HepG2 (cell line): Measurements from ENCODE around the gene NUAK2. TPM values are rescaled to one million over a fixed set of nuclear protein-coding genes. Genes with fewer than 3 reads are reported as not detected.

Experiments
- ARHGAP35 ChIP-seq: sonication (generic); formaldehyde crosslinking; IDR thresholded peaks from 2 replicates; pipeline ENCODE4 v1.9.0; 2022; ENCODE audit warnings: mild to moderate bottlenecking, inconsistent platforms, moderate library complexity, missing genetic modification reagents, borderline replicate concordance
- CC2D1A ChIP-seq: sonication (generic); formaldehyde crosslinking; IDR thresholded peaks from 2 replicates; pipeline ENCODE4 v1.8.1; 2023; ENCODE audit warnings: mild to moderate bottlenecking, missing genetic modification reagents
- FOXC1 ChIP-seq: sonication (generic); formaldehyde crosslinking; IDR thresholded peaks from 2 replicates; pipeline ENCODE4 v1.8.0; 2022; ENCODE audit warnings: mild to moderate bottlenecking, missing genetic modification reagents, borderline replicate concordance
- GABPA ChIP-seq, 2 experiments: IDR thresholded peaks; 2 replicates each; pipeline ENCODE4 v1.6.1; 2011 to 2016; ENCODE audit warnings: low read depth in 2 of 2, low read length in 1 of 2, missing biosample characterization in 1 of 2, missing genetic modification characterization in 1 of 2
- MAZ ChIP-seq, 2 experiments: sonication (generic) in 1 of 2; formaldehyde crosslinking in 1 of 2; IDR thresholded peaks; 2 replicates each; pipeline versions ENCODE4 v1.5.0 to v1.6.1; 2012 to 2020; ENCODE audit warnings: low read depth in 2 of 2, mild to moderate bottlenecking in 2 of 2, borderline replicate concordance in 1 of 2, improper control_type of control experiment in 1 of 2, low read length in 1 of 2, missing genetic modification reagents in 1 of 2, moderate library complexity in 1 of 2
- MED1 ChIP-seq: sonication (generic); formaldehyde crosslinking; IDR thresholded peaks from 2 replicates; pipeline ENCODE4 v1.4.0; 2020; ENCODE audit warnings: missing genetic modification reagents
- MTA1 ChIP-seq: sonication (generic); formaldehyde crosslinking; IDR thresholded peaks from 2 replicates; pipeline ENCODE4 v1.4.0; 2020; ENCODE audit warnings: missing genetic modification reagents, mild to moderate bottlenecking, borderline replicate concordance
- NR2C2 ChIP-seq: sonication (generic); formaldehyde crosslinking; IDR thresholded peaks from 2 replicates; pipeline ENCODE4 v1.4.0; 2020; ENCODE audit warnings: missing genetic modification reagents, mild to moderate bottlenecking, moderate library complexity, borderline replicate concordance
- SOX13 ChIP-seq, 3 experiments: fragments of 450-650 bp in 1 of 3; sonication (generic) in 1 of 3; formaldehyde crosslinking in 1 of 3; IDR thresholded peaks in 2 of 3; conservative IDR thresholded peaks in 1 of 3; 2 replicates each; pipeline versions ENCODE4 v1.5.0 to v1.6.1; 2016 to 2020; ENCODE audit warnings: antibody characterized with exemption in 1 of 3, mild to moderate bottlenecking in 1 of 3, missing compliant biosample characterization in 1 of 3, missing genetic modification reagents in 1 of 3, moderate library complexity in 1 of 3
- TFAP4 ChIP-seq: sonication (generic); IDR thresholded peaks from 2 replicates; pipeline ENCODE4 v1.6.1; 2016; ENCODE audit warnings: low read depth, borderline replicate concordance
- TOE1 ChIP-seq: sonication (generic); formaldehyde crosslinking; IDR thresholded peaks from 2 replicates; pipeline ENCODE4 v1.4.0; 2020; ENCODE audit warnings: mild to moderate bottlenecking, missing genetic modification reagents
- ZMAT3 ChIP-seq: sonication (generic); formaldehyde crosslinking; conservative IDR thresholded peaks from 2 replicates; pipeline ENCODE4 v1.7.0; 2021; ENCODE audit warnings: missing genetic modification reagents
- ZNF10 ChIP-seq: sonication (generic); formaldehyde crosslinking; IDR thresholded peaks from 2 replicates; pipeline ENCODE4 v1.4.0; 2020; ENCODE audit warnings: mild to moderate bottlenecking, low read depth, missing genetic modification reagents, borderline replicate concordance
- ZNF546 ChIP-seq: sonication (generic); formaldehyde crosslinking; conservative IDR thresholded peaks from 2 replicates; pipeline ENCODE4 v1.8.1; 2023; ENCODE audit warnings: mild to moderate bottlenecking, missing genetic modification reagents
- ZNF572 ChIP-seq: sonication (generic); formaldehyde crosslinking; IDR thresholded peaks from 2 replicates; pipeline ENCODE4 v1.5.1; 2020; ENCODE audit warnings: mild to moderate bottlenecking, missing genetic modification reagents
- ZNF766 ChIP-seq: sonication (generic); formaldehyde crosslinking; IDR thresholded peaks from 2 replicates; pipeline ENCODE4 v1.5.0; 2020; ENCODE audit warnings: missing genetic modification reagents, borderline replicate concordance
- polyA plus RNA-seq, 8 experiments: library from polyadenylated mRNA; depleted of rRNA in 3 of 8; stranded (reverse) in 7 of 8; unstranded in 1 of 8; fragments of >200 nt; fragmentation: Illumina TruSeq in 4 of 8; extraction: Trizol in 4 of 8; gene quantifications; 2 replicates each; pipeline versions ENCODE4 v1.2.1 to v1.2.3, GENCODE V29; 2011 to 2016; ENCODE audit warnings: low read depth in 4 of 8, missing spikeins in 1 of 8, mixed read lengths in 1 of 8; ENCODE audit not compliant: insufficient read depth in 1 of 8
- total RNA-seq, 5 experiments: library from RNA; depleted of rRNA; stranded (reverse); fragments of >200 nt; fragmentation: Illumina TruSeq; extraction: Trizol; gene quantifications; 2 replicates each; pipeline ENCODE4 v1.2.3, GENCODE V29; 2016; ENCODE audit warnings: low read depth in 1 of 5
- TF ChIP-seq, protein P1 (sequence below): sonication (generic); formaldehyde crosslinking; IDR thresholded peaks from 2 replicates; pipeline ENCODE4 v1.5.0; 2020; ENCODE audit warnings: mild to moderate bottlenecking, missing genetic modification reagents, borderline replicate concordance
- TF ChIP-seq, protein P2 (sequence below): sonication (generic); formaldehyde crosslinking; IDR thresholded peaks from 2 replicates; pipeline ENCODE4 v1.4.0; 2020; ENCODE audit warnings: missing genetic modification reagents
- TF ChIP-seq, protein P3 (sequence below): sonication (generic); formaldehyde crosslinking; IDR thresholded peaks from 2 replicates; pipeline ENCODE4 v1.5.0; 2020; ENCODE audit warnings: mild to moderate bottlenecking, missing genetic modification reagents, moderate library complexity

NUAK2 gene
- total and polyA plus RNA-seq, 2 of the 13 experiments (the other 11 are each of a cell fraction or from before 2014, with no cell fraction given) = 0.75 to 1.1 TPM

DNA sequence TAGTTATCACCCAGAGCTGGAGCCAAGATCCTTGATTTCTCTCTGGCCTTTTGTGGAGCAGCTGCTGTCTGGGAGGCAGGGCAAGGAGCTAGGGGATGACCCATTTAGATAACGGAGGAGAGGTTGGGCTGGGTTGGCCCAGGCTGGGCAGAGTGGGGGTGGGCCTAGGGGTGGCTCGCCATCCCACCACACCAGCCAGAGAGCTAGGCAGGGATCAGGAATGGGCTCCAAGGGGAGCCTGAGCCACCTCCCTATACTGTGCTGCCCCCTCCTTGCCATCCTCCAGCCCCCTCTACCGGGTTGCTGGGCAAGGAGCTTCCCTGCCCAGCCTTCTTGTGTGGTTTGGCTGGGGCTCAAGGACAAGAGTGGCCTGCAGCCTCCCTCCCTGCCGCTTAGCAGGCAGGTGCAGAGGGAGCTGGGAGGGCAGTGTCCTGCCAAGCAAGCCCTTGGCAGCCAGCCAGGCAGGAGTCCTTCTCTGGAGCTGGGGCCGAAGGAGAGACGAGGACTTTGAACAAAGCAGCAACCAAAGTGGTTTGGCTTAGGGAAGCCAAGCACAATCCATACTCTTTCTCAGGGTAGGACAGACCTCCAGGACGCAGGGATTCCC is 4.1 kb downstream of the NUAK2 start (continued):
- TF ChIP-seq, protein P1, sequence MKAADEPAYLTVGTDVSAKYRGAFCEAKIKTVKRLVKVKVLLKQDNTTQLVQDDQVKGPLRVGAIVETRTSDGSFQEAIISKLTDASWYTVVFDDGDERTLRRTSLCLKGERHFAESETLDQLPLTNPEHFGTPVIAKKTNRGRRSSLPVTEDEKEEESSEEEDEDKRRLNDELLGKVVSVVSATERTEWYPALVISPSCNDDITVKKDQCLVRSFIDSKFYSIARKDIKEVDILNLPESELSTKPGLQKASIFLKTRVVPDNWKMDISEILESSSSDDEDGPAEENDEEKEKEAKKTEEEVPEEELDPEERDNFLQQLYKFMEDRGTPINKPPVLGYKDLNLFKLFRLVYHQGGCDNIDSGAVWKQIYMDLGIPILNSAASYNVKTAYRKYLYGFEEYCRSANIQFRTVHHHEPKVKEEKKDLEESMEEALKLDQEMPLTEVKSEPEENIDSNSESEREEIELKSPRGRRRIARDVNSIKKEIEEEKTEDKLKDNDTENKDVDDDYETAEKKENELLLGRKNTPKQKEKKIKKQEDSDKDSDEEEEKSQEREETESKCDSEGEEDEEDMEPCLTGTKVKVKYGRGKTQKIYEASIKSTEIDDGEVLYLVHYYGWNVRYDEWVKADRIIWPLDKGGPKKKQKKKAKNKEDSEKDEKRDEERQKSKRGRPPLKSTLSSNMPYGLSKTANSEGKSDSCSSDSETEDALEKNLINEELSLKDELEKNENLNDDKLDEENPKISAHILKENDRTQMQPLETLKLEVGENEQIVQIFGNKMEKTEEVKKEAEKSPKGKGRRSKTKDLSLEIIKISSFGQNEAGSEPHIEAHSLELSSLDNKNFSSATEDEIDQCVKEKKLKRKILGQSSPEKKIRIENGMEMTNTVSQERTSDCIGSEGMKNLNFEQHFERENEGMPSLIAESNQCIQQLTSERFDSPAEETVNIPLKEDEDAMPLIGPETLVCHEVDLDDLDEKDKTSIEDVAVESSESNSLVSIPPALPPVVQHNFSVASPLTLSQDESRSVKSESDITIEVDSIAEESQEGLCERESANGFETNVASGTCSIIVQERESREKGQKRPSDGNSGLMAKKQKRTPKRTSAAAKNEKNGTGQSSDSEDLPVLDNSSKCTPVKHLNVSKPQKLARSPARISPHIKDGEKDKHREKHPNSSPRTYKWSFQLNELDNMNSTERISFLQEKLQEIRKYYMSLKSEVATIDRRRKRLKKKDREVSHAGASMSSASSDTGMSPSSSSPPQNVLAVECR (CRISPR knock-in tag) = peak; percentile 33; the same call in 1 of the 2 replicates
- peak; percentile 61; the same call in 1 of the 2 replicates for TF ChIP-seq MTA1 (CRISPR knock-in tag)
- no peak for TF ChIP-seq ZNF546
- TF ChIP-seq ZNF10 = no peak
- TF ChIP-seq ZMAT3 = no peak
- TF ChIP-seq ZNF572 = no peak
- TF ChIP-seq CC2D1A = no peak
- TF ChIP-seq MED1 (CRISPR knock-in tag) = no peak
- no peak for TF ChIP-seq TFAP4
- TF ChIP-seq TOE1 (CRISPR knock-in tag) = no peak
- TF ChIP-seq MAZ (IDR thresholded peaks at IDR 0.05; ENCODE audit: borderline replicate concordance, low read depth, low read length) = no peak
- TF ChIP-seq MAZ (CRISPR knock-in tag; IDR thresholded peaks at IDR 0.05; ENCODE audit: low read depth) = no peak
- 0 out of 2 replicates have a peak, but pooled peaks have one; percentile 11 for TF ChIP-seq NR2C2
- TF ChIP-seq FOXC1 (CRISPR knock-in tag) = peak; percentile 67
- TF ChIP-seq SOX13 (IDR thresholded peaks at IDR 0.05) = no peak
- peak in 1 of 2 experiments; percentile 51; a peak in 2 of 4 replicates for TF ChIP-seq SOX13 (CRISPR knock-in tag; conservative IDR thresholded peaks at IDR 0.05 in 1 of 2, IDR thresholded peaks at IDR 0.05 in 1 of 2)
- TF ChIP-seq, protein P2, sequence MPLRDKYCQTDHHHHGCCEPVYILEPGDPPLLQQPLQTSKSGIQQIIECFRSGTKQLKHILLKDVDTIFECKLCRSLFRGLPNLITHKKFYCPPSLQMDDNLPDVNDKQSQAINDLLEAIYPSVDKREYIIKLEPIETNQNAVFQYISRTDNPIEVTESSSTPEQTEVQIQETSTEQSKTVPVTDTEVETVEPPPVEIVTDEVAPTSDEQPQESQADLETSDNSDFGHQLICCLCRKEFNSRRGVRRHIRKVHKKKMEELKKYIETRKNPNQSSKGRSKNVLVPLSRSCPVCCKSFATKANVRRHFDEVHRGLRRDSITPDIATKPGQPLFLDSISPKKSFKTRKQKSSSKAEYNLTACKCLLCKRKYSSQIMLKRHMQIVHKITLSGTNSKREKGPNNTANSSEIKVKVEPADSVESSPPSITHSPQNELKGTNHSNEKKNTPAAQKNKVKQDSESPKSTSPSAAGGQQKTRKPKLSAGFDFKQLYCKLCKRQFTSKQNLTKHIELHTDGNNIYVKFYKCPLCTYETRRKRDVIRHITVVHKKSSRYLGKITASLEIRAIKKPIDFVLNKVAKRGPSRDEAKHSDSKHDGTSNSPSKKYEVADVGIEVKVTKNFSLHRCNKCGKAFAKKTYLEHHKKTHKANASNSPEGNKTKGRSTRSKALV (CRISPR knock-in tag) = no peak
- TF ChIP-seq ZNF766 (CRISPR knock-in tag) = no peak
- TF ChIP-seq, protein P3, sequence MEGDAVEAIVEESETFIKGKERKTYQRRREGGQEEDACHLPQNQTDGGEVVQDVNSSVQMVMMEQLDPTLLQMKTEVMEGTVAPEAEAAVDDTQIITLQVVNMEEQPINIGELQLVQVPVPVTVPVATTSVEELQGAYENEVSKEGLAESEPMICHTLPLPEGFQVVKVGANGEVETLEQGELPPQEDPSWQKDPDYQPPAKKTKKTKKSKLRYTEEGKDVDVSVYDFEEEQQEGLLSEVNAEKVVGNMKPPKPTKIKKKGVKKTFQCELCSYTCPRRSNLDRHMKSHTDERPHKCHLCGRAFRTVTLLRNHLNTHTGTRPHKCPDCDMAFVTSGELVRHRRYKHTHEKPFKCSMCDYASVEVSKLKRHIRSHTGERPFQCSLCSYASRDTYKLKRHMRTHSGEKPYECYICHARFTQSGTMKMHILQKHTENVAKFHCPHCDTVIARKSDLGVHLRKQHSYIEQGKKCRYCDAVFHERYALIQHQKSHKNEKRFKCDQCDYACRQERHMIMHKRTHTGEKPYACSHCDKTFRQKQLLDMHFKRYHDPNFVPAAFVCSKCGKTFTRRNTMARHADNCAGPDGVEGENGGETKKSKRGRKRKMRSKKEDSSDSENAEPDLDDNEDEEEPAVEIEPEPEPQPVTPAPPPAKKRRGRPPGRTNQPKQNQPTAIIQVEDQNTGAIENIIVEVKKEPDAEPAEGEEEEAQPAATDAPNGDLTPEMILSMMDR (CRISPR knock-in tag) = peak; percentile 45; the same call in 1 of the 2 replicates
- no peak for TF ChIP-seq GABPA (IDR thresholded peaks at IDR 0.05; ENCODE audit: low read depth, low read length)
- no peak for TF ChIP-seq GABPA (CRISPR knock-in tag; IDR thresholded peaks at IDR 0.05; ENCODE audit: low read depth)
- no peak for TF ChIP-seq ARHGAP35 (CRISPR knock-in tag)
